ENCODE data around the gene SKOR1. TPM values are rescaled to one million over a fixed set of nuclear protein-coding genes. Genes with fewer than 3 reads are reported as not detected.

SKOR1 gene
- total and polyA plus RNA-seq, 2 of the 13 experiments (the other 11 are each of a cell fraction or from before 2014, with no cell fraction given) = 0.09 to 0.11 TPM

- TF ChIP-seq ZNF513 (CRISPR knock-in tag; conservative IDR thresholded peaks at IDR 0.05) = no peak
- TF ChIP-seq FOXC1 (CRISPR knock-in tag; IDR thresholded peaks at IDR 0.05; ENCODE audit: borderline replicate concordance) = no peak
- TF ChIP-seq KLF12 (CRISPR knock-in tag; IDR thresholded peaks at IDR 0.05; ENCODE audit: borderline replicate concordance) = no peak
- no peak for TF ChIP-seq CREB1 (IDR thresholded peaks at IDR 0.05)
- no peak for TF ChIP-seq CREB1 (CRISPR knock-in tag; IDR thresholded peaks at IDR 0.05)
- no peak for TF ChIP-seq RORA (CRISPR knock-in tag; IDR thresholded peaks at IDR 0.05)
- TF ChIP-seq ZNF772 (CRISPR knock-in tag; IDR thresholded peaks at IDR 0.05) = no peak
- no peak for TF ChIP-seq AHDC1 (CRISPR knock-in tag; IDR thresholded peaks at IDR 0.05; ENCODE audit: borderline replicate concordance)
Measured at GRCh38 chr15:67776600-67776999, 48.7 kb upstream of the SKOR1 start (continued).

Data from HepG2 (cell line).